GM21367 (cell line): ENCODE data around the gene LRRFIP1.
"Not testable (repeated sequence)": the region's sequence is repeated elsewhere in the genome, so short reads cannot be mapped to it uniquely, and the experiment has no call there.

ENCODE experiments used
- ATAC-seq: cut with Tn5 transposase; IDR thresholded peaks from one replicate; pipeline ENCODE4 v1.9.1; 2021; ENCODE audit not compliant: unreplicated experiment

Gene LRRFIP1

DNA sequence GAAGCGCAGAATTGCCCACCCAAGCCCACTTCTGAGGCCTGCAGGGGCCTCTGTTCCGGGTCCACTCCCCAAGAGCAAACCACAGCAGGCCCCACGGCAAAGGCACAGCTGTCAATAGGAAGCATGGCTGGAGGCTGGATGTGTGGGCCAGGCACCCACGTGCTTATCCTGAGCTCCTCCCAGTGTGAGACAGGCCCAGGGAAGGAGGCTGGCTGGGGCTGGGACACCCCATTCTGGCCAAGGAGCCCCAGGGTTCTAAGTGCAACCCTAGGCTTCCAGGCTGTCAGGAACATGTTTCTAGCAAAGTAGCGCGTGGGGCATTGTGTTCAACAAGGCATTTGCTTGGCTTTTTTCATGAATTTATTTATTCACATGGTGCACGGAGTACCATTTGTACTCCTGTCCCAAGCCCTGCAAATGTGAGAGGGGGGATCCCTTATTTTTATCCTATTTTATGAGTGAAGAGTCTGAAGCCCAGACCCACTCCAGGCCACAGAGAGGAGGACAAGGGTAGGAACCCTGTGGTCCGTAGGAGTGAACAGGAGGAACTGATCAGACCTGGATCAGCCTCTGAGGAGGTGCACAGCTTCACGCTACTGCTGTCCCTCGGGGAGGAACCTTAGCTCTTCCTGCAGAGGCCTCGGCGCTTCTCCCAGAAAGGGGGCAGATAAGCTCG is 30.7 kb upstream of the LRRFIP1 start:
- no peak for ATAC-seq

DNA sequence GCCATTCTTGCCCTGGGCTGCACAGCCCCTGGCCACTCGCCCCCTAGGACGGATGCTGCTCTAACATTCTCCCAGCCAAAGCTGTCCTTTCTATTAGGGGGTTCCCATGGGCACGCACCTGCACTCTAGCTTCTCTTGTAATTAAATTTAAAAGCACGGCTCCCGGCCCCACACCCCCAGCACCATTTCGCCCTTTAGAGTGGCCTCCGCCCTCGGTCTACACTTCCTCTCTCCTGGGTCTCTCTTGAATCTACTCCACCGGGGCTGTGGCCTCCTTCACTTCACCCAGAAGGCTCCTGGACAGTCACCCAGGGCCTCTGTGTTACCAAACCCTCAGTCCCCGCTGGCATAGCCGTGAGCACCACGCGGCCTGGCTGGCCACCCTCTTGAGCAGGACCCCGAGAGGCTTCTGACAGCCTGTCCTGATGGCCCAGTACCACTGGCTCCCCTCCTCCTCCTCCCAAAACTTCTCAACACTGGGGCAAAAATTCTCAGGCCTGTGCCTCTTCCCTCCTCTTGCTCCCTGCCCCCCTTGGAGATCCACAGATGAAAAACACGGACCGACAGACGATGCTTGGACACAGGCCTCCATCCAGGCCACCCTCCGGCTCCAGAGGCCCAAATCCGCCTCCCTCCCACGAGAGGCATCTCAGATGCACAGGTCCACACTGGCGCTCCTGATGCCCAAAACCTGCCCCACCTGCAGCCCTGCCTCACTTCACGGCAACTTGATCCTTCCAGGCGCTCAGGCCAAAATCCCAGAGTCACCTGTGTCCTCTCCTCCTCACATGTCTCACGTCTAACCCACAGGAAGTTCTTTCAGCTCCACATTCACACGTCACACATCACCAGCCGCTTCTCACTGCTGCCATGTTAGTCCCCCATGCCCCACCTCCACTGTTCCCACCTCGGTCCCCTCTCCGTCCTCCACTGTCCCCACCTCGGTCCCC is 29.9 kb upstream of the LRRFIP1 start:
- no peak for ATAC-seq

- no peak for ATAC-seq
These were observed 28.7 kb upstream of the LRRFIP1 start for GRCh38 chr2:237598468-237599208.

DNA sequence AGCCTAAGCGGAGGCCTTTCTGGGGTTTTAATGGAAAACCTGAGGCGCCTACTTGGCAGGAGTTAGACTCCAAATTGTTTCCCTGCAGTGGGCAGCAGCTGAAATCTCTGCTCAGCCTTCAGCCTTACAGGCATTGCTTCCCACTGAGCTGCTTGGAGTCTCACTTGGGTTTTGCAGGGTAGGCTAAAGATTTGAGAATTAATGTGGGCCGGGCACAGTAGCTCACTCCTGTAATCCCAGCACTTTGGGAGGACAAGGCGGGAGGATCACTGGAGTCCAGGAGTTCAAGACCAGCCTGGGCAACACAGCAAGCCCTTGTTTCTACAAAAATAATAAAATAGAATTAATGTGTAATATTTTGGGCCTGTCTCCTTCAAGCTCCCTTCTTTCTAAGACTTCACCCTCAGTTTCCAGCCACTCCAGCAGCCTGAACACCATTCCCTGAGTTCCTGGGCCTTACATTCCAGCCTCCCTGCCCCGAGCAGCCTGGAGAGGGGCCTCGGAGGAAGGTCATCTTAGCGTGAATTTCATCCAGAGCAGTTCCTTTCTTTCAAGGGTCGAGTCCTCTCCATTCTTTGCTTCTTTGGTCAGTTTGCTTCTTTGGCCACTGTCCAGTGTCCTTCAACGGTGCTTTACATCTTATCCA is 27.8 kb upstream of the LRRFIP1 start:
- ATAC-seq, result no peak

GRCh38 chr2:237600205-237600846 is 27.1 kb upstream of the LRRFIP1 start:
- no peak for ATAC-seq

DNA sequence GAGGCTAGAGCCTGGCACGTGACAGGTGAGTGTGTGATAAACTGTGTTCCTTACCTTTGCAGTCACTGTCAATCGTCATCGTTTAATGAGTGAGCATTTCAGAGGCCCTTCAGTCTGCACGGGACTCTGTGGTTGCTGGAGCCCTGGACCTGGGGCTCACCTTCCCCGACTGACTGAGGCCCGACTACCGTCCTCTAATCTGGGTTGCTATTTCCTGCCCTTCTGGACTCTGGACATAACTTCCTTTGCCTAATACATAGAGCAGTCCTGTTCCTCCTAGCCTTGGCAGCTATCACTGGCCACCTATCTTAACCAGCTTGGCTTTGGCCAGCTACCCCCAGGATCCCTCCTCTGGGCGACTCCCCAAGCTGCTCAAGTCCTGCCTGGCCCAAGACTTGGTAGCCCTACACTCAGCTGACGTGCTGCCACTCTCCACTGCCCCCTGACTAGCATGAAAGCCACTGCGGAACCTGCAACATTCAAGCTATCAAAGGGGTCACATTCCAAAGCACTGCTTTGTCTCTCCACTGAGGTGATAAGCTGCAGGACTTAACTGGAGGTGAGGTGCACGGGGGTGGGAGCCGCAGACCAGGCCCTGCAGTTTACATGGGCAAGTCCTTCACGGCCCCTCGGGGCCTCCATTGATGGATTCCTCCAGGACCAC is 25.8 kb upstream of the LRRFIP1 start:
- no peak for ATAC-seq

DNA sequence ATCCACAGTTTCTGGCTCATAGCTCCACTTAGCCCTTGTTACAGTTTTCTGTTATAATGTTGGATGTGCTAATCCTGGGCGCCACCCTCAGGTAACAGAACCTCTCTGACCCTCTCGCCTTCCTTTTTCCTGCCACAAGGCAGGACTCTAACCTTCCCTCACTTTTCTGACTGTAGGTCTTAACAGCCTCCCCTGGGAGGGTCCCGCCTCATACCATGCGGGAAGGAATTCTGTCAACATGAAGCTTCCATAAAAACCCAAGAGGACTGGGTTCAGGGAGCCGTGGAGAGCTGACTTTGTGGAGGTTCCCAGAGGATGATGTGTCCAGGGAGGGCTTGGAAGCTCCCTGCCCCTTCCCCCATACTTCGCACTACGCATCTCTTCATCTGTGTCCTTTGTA is 25.0 kb upstream of the LRRFIP1 start:
- ATAC-seq, result no peak

GRCh38 chr2:237603049-237603717 is 24.2 kb upstream of the LRRFIP1 start:
- ATAC-seq, result no peak

- no peak for ATAC-seq
These were observed 23.5 kb upstream of the LRRFIP1 start for GRCh38 chr2:237603718-237604362.

- no peak for ATAC-seq
These were observed 23.0 kb upstream of the LRRFIP1 start for GRCh38 chr2:237604391-237604790.

GRCh38 chr2:237604960-237605359 is 22.4 kb upstream of the LRRFIP1 start:
- no peak for ATAC-seq

DNA sequence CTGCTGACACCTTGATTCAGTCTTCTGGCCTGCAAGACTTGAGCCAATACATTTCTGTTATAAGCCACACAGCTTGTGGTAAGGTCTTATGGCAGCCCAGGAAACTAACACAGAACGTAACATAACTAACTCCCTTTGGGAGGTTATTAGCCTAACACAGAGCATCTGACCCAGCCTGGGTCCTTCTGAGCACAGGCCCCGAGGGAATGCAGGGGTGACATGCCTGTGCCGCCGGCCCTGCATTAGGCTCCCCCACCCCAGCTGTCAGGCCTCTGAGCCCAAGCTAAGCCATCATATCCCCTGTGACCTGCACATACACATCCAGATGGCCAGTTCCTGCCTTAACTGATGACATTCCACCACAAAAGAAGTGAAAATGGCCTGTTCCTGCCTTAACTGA is 20.9 kb upstream of the LRRFIP1 start:
- not testable (repeated sequence) for ATAC-seq

DNA sequence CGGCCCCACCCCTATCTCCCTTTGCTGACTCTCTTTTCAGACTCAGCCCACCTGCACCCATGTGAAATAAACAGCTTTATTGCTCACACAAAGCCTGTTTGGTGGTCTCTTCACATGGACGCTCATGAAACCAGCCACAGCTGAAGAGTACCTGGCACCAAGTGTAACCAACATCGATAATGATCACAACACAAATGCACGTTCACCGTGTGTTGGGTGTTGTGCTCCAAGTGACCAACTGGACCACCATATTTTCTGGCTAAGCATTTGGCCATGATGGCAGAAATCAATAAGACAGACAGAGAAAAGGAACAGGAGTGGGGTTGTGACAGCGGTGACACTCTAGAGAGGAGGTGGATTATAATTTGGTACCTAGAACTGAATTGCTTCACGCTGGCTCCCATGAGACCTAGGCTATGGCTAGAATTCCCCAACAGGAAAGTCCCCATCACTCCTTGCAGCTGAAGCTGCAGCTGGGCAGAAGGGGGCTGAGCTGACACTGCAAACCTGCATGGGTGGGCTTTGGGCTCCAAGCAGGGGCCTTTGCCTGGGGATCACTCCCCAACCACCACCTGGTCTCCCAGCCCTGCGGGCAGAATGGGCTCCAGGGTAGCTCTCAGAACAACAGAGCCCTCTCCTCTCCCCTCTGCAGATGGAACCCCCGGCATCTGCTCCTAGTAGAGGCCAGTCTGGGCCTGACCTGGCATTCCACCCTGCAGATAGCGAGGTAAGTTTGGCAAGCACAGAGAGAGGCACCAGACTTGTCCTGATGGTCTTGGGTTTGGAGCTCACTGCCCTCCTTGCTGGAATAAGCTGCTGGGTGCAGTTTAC is 14.6 kb upstream of the LRRFIP1 start:
- ATAC-seq, result no peak

DNA sequence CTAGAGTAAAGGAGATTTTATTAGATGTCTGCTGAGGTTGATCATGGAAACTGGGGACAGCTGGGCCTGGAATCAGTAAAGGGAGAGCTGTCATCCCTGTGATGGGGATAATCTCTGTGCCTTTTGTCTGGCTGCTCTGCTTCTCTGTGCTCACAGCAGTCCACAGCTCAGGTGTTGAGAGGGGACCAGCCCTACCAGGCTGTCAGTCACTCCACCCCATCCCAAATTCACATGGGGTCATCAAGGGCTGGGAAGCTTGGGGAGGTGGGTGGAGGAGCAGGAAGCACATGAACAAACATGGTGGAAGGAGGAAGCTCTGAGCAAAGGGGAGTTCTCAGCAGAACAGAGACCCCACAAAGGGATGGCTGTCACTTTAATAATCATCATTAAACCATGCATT is 13.7 kb upstream of the LRRFIP1 start:
- ATAC-seq, result no peak

- ATAC-seq, result no peak
These were observed 13.2 kb upstream of the LRRFIP1 start for GRCh38 chr2:237614151-237614720.

- no peak for ATAC-seq
These were observed 11.6 kb upstream of the LRRFIP1 start for GRCh38 chr2:237615631-237616249.

DNA sequence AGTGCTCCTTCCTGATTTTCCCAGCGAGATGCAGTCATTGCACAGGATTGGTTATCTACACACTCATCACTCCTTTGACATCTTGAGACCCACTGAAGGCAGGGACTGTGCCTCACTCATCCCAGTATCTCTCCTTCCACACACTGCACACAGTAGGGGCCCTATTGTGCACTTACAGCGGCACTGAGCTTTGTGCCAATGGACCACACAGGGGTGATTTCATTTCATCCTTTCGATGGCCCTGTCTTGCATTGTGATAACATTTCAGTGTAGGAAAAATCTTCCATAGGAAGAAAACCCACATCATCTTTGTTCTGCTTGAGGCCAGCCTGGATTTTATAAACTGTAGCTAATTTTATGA is 11.0 kb upstream of the LRRFIP1 start:
- no peak for ATAC-seq
